Lower leg skin (tissue), 3 donors: ENCODE results near the gene ZNF207.

Source experiments
- CTCF ChIP-seq, 3 donors: fragments of 450-650 bp; IDR thresholded peaks; one replicate each; pipeline ENCODE4 v1.5.1; 2016; ENCODE audit warnings: antibody characterized with exemption in 3 of 3, mild to moderate bottlenecking in 3 of 3, moderate library complexity in 2 of 3
- POLR2A ChIP-seq, 2 donors: fragments of 450-650 bp; IDR thresholded peaks; one replicate each; pipeline ENCODE4 v1.6.1; 2016 to 2017; ENCODE audit warnings: antibody characterized with exemption in 2 of 2, mild to moderate bottlenecking in 1 of 2, moderate library complexity in 1 of 2

GRCh38 chr17:32305049-32305448 is 44.9 kb upstream of the ZNF207 start:
- TF ChIP-seq CTCF (IDR thresholded peaks at IDR 0.05) (no peak), POLR2A (IDR thresholded peaks at IDR 0.05) (no peak)
